HepG2 (cell line): ENCODE results near the gene TSNAXIP1. TPM values are rescaled to one million over a fixed set of nuclear protein-coding genes. Genes with fewer than 3 reads are reported as not detected.
A peak's percentile ranks its signal among the peaks of the same experiment; 100 is the strongest.

Source experiments
- AGO1 ChIP-seq: fragments of 200-400 bp; formaldehyde crosslinking; IDR thresholded peaks from 2 replicates; pipeline ENCODE4 v1.6.1; 2017; ENCODE audit warnings: mild to moderate bottlenecking, low read depth, low read length, moderate library complexity; ENCODE audit not compliant: poor library complexity, severe bottlenecking
- HHEX ChIP-seq: IDR thresholded peaks from 2 replicates; pipeline ENCODE4 v1.6.1; 2016; ENCODE audit warnings: control low read depth
- KMT2B ChIP-seq: IDR thresholded peaks from 2 replicates; pipeline ENCODE4 v1.6.1; 2016; ENCODE audit warnings: missing genetic modification reagents, missing compliant biosample characterization
- NR2C2 ChIP-seq: sonication (generic); formaldehyde crosslinking; IDR thresholded peaks from 2 replicates; pipeline ENCODE4 v1.4.0; 2020; ENCODE audit warnings: missing genetic modification reagents, mild to moderate bottlenecking, moderate library complexity, borderline replicate concordance
- NR2F6 ChIP-seq, 2 experiments: IDR thresholded peaks; 2 replicates each; pipeline ENCODE4 v1.6.1; 2016; ENCODE audit warnings: antibody characterized with exemption in 1 of 2, mild to moderate bottlenecking in 1 of 2
- SMARCC2 ChIP-seq: fragments of 450-650 bp; IDR thresholded peaks from 2 replicates; pipeline ENCODE4 v1.6.1; 2017; ENCODE audit warnings: antibody characterized with exemption, mild to moderate bottlenecking
- SUZ12 ChIP-seq: fragments of 150-350 bp; IDR thresholded peaks from 2 replicates; pipeline ENCODE4 v1.6.1; 2014; ENCODE audit warnings: low read depth, low read length
- TMF1 ChIP-seq: sonication (generic); formaldehyde crosslinking; IDR thresholded peaks from 2 replicates; pipeline ENCODE4 v1.8.1; 2022; ENCODE audit warnings: low read depth, missing genetic modification reagents
- TOE1 ChIP-seq: sonication (generic); formaldehyde crosslinking; IDR thresholded peaks from 2 replicates; pipeline ENCODE4 v1.4.0; 2020; ENCODE audit warnings: mild to moderate bottlenecking, missing genetic modification reagents
- ZC3H13 ChIP-seq: sonication (generic); formaldehyde crosslinking; IDR thresholded peaks from 2 replicates; pipeline ENCODE4 v1.8.1; 2023; ENCODE audit warnings: mild to moderate bottlenecking, missing genetic modification reagents, moderate library complexity
- ZNF510 ChIP-seq: sonication (generic); formaldehyde crosslinking; IDR thresholded peaks from 2 replicates; pipeline ENCODE4 v1.4.0; 2020; ENCODE audit warnings: low read depth, mild to moderate bottlenecking, missing genetic modification reagents
- ZNF614 ChIP-seq: IDR thresholded peaks from 2 replicates; pipeline ENCODE4 v1.6.1; 2018; ENCODE audit warnings: missing biosample characterization, missing genetic modification reagents, inconsistent platforms, borderline replicate concordance
- ZNF841 ChIP-seq: sonication (generic); formaldehyde crosslinking; IDR thresholded peaks from 2 replicates; pipeline ENCODE4 v1.8.1; 2023; ENCODE audit warnings: missing genetic modification reagents, borderline replicate concordance
- polyA plus RNA-seq, 8 experiments: library from polyadenylated mRNA; depleted of rRNA in 3 of 8; stranded (reverse) in 7 of 8; unstranded in 1 of 8; fragments of >200 nt; fragmentation: Illumina TruSeq in 4 of 8; extraction: Trizol in 4 of 8; gene quantifications; 2 replicates each; pipeline versions ENCODE4 v1.2.1 to v1.2.3, GENCODE V29; 2011 to 2016; ENCODE audit warnings: low read depth in 4 of 8, missing spikeins in 1 of 8, mixed read lengths in 1 of 8; ENCODE audit not compliant: insufficient read depth in 1 of 8
- total RNA-seq, 5 experiments: library from RNA; depleted of rRNA; stranded (reverse); fragments of >200 nt; fragmentation: Illumina TruSeq; extraction: Trizol; gene quantifications; 2 replicates each; pipeline ENCODE4 v1.2.3, GENCODE V29; 2016; ENCODE audit warnings: low read depth in 1 of 5
- TF ChIP-seq, protein P1 (sequence below): IDR thresholded peaks from 2 replicates; pipeline ENCODE4 v1.6.1; 2016; ENCODE audit warnings: low read depth, missing genetic modification reagents, missing compliant biosample characterization
- TF ChIP-seq, protein P2 (sequence below), 2 experiments: sonication (generic) in 1 of 2; formaldehyde crosslinking in 1 of 2; IDR thresholded peaks; 2 replicates each; pipeline versions ENCODE4 v1.4.0 to v1.6.1; 2018 to 2020; ENCODE audit warnings: missing genetic modification reagents in 2 of 2, borderline replicate concordance in 1 of 2, low read depth in 1 of 2, mild to moderate bottlenecking in 1 of 2, missing biosample characterization in 1 of 2
- TF ChIP-seq, protein P3 (sequence below): sonication (generic); formaldehyde crosslinking; IDR thresholded peaks from 2 replicates; pipeline ENCODE4 v1.4.0; 2020; ENCODE audit warnings: mild to moderate bottlenecking, missing genetic modification reagents
- TF ChIP-seq, protein P4 (sequence below): sonication (generic); formaldehyde crosslinking; IDR thresholded peaks from 2 replicates; pipeline ENCODE4 v1.4.0; 2020; ENCODE audit warnings: missing genetic modification reagents, borderline replicate concordance

The TSNAXIP1 gene
- total and polyA plus RNA-seq, 2 of the 13 experiments (the other 11 are each of a cell fraction or from before 2014, with no cell fraction given), result 0.37 to 0.86 TPM

DNA sequence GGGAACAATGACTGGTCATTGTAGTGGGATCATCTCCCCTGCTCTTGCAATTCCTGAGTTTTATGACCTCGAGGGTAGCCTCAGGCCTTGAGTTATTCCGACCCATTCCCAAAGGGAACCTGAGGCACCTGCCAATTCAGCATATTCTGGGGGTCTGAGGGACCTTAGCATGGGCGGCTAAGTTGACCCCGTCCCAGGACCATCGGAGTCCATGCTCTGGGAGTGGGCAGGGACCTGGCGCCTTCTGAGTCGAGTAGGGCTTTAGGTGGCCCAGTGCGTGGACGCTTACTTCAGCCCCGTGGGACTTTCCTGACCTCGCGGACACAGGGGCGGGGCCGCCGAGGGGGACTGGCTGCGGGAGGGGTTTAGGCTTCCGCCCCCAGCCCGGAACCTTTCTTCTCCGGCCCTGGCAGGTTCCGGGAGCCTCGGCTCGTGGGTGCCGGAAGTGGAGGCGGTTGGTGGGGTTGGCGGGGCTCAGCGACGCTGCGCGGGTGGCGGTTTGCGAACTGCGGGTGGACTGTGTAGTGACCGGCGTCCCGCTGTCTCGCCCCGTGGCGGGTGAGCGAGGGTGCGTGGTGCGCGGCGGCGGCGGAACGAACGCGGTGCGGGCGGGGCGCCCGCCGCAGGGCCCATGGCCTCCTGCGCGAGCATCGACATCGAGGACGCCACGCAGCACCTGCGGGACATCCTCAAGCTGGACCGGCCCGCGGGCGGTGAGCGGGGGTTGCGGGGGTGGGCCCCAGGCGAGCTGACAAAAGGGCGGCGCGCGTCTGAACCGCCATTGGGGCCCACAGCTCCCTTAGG, 66.1 kb downstream of the TSNAXIP1 start, which contains the start of gene EDC4 (continued):
- TF ChIP-seq, protein P1, sequence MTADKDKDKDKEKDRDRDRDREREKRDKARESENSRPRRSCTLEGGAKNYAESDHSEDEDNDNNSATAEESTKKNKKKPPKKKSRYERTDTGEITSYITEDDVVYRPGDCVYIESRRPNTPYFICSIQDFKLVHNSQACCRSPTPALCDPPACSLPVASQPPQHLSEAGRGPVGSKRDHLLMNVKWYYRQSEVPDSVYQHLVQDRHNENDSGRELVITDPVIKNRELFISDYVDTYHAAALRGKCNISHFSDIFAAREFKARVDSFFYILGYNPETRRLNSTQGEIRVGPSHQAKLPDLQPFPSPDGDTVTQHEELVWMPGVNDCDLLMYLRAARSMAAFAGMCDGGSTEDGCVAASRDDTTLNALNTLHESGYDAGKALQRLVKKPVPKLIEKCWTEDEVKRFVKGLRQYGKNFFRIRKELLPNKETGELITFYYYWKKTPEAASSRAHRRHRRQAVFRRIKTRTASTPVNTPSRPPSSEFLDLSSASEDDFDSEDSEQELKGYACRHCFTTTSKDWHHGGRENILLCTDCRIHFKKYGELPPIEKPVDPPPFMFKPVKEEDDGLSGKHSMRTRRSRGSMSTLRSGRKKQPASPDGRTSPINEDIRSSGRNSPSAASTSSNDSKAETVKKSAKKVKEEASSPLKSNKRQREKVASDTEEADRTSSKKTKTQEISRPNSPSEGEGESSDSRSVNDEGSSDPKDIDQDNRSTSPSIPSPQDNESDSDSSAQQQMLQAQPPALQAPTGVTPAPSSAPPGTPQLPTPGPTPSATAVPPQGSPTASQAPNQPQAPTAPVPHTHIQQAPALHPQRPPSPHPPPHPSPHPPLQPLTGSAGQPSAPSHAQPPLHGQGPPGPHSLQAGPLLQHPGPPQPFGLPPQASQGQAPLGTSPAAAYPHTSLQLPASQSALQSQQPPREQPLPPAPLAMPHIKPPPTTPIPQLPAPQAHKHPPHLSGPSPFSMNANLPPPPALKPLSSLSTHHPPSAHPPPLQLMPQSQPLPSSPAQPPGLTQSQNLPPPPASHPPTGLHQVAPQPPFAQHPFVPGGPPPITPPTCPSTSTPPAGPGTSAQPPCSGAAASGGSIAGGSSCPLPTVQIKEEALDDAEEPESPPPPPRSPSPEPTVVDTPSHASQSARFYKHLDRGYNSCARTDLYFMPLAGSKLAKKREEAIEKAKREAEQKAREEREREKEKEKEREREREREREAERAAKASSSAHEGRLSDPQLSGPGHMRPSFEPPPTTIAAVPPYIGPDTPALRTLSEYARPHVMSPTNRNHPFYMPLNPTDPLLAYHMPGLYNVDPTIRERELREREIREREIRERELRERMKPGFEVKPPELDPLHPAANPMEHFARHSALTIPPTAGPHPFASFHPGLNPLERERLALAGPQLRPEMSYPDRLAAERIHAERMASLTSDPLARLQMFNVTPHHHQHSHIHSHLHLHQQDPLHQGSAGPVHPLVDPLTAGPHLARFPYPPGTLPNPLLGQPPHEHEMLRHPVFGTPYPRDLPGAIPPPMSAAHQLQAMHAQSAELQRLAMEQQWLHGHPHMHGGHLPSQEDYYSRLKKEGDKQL (CRISPR knock-in tag), result peak; percentile 77; the same call in 1 of the 2 replicates
- TF ChIP-seq ZNF841 (CRISPR knock-in tag) (0 out of 2 replicates have a peak, but pooled peaks have one; percentile 59), SUZ12 (0 out of 2 replicates have a peak, but pooled peaks have one; percentile 17), AGO1 (peak; percentile 96), NR2C2 (CRISPR knock-in tag) (peak; percentile 90), TOE1 (CRISPR knock-in tag) (no peak), HHEX (peak; percentile 29; the same call in 1 of the 2 replicates), ZNF510 (CRISPR knock-in tag) (no peak; the same call in 1 of the 2 replicates), SMARCC2 (no peak), TMF1 (no peak), NR2F6 (IDR thresholded peaks at IDR 0.05) (no peak; the same call in 1 of the 2 replicates), NR2F6 (CRISPR knock-in tag; IDR thresholded peaks at IDR 0.05) (peak; percentile 81), KMT2B (CRISPR knock-in tag) (peak; percentile 91), ZNF614 (peak; percentile 84; the same call in 1 of the 2 replicates), ZC3H13 (CRISPR knock-in tag) (peak; percentile 96)
- TF ChIP-seq, protein P2, sequence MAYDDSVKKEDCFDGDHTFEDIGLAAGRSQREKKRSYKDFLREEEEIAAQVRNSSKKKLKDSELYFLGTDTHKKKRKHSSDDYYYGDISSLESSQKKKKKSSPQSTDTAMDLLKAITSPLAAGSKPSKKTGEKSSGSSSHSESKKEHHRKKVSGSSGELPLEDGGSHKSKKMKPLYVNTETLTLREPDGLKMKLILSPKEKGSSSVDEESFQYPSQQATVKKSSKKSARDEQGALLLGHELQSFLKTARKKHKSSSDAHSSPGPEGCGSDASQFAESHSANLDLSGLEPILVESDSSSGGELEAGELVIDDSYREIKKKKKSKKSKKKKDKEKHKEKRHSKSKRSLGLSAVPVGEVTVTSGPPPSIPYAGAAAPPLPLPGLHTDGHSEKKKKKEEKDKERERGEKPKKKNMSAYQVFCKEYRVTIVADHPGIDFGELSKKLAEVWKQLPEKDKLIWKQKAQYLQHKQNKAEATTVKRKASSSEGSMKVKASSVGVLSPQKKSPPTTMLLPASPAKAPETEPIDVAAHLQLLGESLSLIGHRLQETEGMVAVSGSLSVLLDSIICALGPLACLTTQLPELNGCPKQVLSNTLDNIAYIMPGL (CRISPR knock-in tag; IDR thresholded peaks at IDR 0.05; ENCODE audit: borderline replicate concordance in 1 of 2, low read depth in 1 of 2), result peak; percentile 92 to 97
- TF ChIP-seq, protein P3, sequence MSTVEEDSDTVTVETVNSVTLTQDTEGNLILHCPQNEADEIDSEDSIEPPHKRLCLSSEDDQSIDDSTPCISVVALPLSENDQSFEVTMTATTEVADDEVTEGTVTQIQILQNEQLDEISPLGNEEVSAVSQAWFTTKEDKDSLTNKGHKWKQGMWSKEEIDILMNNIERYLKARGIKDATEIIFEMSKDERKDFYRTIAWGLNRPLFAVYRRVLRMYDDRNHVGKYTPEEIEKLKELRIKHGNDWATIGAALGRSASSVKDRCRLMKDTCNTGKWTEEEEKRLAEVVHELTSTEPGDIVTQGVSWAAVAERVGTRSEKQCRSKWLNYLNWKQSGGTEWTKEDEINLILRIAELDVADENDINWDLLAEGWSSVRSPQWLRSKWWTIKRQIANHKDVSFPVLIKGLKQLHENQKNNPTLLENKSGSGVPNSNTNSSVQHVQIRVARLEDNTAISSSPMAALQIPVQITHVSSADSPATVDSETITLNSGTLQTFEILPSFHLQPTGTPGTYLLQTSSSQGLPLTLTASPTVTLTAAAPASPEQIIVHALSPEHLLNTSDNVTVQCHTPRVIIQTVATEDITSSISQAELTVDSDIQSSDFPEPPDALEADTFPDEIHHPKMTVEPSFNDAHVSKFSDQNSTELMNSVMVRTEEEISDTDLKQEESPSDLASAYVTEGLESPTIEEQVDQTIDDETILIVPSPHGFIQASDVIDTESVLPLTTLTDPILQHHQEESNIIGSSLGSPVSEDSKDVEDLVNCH (CRISPR knock-in tag), result 0 out of 2 replicates have a peak, but pooled peaks have one; percentile 73
- TF ChIP-seq, protein P4, sequence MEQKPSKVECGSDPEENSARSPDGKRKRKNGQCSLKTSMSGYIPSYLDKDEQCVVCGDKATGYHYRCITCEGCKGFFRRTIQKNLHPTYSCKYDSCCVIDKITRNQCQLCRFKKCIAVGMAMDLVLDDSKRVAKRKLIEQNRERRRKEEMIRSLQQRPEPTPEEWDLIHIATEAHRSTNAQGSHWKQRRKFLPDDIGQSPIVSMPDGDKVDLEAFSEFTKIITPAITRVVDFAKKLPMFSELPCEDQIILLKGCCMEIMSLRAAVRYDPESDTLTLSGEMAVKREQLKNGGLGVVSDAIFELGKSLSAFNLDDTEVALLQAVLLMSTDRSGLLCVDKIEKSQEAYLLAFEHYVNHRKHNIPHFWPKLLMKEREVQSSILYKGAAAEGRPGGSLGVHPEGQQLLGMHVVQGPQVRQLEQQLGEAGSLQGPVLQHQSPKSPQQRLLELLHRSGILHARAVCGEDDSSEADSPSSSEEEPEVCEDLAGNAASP (CRISPR knock-in tag), result peak; percentile 83
